OCI-LY7 (cell line): Measurements from ENCODE around the gene SLC44A4.

Experiments used
- EZH2phosphoT487 ChIP-seq: fragments of 200-600 bp; sonication (generic); IDR thresholded peaks from 2 replicates; pipeline ENCODE4 v1.6.1; 2018; ENCODE audit warnings: low read depth, borderline replicate concordance, mild to moderate bottlenecking, mixed run types, antibody characterized with exemption, low read length, moderate library complexity, mixed read lengths
- TF ChIP-seq, protein P1 (sequence below): fragments of 200-600 bp; sonication (generic); conservative IDR thresholded peaks from 2 replicates; pipeline ENCODE4 v1.5.1; 2014; ENCODE audit warnings: mild to moderate bottlenecking, antibody characterized with exemption, low read length, moderate library complexity, mixed read lengths

DNA sequence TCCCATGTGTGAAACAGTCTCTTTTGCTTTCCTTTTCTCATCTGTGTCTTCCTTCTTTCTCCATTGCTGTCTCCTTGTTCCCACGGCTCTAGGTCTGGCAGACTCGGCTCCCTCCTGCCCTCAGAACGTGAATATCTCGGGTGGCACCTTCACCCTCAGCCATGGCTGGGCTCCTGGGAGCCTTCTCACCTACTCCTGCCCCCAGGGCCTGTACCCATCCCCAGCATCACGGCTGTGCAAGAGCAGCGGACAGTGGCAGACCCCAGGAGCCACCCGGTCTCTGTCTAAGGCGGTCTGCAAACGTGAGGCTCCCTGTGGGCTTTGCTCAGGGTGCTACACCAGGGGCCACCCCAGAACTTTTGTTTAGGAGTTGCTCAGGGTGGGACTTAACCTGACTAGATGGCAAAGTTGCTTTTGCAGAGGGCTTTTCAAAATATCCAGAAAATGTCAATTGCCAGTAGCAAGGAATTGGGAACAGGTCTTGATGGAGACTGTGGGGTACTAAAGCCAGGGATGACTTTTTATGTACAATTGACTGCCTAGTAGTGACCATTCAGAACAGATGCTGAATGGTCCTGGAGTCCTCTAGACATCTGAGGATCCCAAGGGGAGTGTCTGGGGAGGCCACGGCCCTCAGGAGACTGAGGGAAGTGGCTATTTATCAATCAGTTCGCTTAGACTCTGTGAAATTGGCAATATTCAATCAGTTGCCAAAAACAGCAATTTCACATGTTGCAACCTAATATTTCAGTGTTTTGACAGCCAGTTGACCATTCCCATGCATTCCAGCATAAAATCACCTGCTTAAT lies 49.3 kb upstream of the SLC44A4 start:
- TF ChIP-seq, protein P1, sequence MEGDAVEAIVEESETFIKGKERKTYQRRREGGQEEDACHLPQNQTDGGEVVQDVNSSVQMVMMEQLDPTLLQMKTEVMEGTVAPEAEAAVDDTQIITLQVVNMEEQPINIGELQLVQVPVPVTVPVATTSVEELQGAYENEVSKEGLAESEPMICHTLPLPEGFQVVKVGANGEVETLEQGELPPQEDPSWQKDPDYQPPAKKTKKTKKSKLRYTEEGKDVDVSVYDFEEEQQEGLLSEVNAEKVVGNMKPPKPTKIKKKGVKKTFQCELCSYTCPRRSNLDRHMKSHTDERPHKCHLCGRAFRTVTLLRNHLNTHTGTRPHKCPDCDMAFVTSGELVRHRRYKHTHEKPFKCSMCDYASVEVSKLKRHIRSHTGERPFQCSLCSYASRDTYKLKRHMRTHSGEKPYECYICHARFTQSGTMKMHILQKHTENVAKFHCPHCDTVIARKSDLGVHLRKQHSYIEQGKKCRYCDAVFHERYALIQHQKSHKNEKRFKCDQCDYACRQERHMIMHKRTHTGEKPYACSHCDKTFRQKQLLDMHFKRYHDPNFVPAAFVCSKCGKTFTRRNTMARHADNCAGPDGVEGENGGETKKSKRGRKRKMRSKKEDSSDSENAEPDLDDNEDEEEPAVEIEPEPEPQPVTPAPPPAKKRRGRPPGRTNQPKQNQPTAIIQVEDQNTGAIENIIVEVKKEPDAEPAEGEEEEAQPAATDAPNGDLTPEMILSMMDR, result no peak
- TF ChIP-seq EZH2phosphoT487, result no peak
